Keratinocyte (primary cell): ENCODE measurements around the gene GAB1.

Experiments
- EZH2 ChIP-seq: IDR thresholded peaks from one replicate; pipeline ENCODE4 v1.6.1; 2012; ENCODE audit warnings: inconsistent platforms, mild to moderate bottlenecking, low read length, moderate library complexity
- TF ChIP-seq, protein P1 (sequence below), 3 experiments: IDR thresholded peaks in 1 of 3; conservative IDR thresholded peaks in 1 of 3; optimal IDR thresholded peaks in 1 of 3; 2 replicates in 2 of 3; 3 replicates in 1 of 3; pipeline versions ENCODE3 to v1.5.1; 2011; ENCODE audit warnings: low read length in 3 of 3, mild to moderate bottlenecking in 3 of 3, moderate library complexity in 2 of 3, control low read depth in 1 of 3, inconsistent platforms in 1 of 3; ENCODE audit not compliant: insufficient read depth in 2 of 3; ENCODE audit errors: extremely low read depth in 1 of 3

DNA sequence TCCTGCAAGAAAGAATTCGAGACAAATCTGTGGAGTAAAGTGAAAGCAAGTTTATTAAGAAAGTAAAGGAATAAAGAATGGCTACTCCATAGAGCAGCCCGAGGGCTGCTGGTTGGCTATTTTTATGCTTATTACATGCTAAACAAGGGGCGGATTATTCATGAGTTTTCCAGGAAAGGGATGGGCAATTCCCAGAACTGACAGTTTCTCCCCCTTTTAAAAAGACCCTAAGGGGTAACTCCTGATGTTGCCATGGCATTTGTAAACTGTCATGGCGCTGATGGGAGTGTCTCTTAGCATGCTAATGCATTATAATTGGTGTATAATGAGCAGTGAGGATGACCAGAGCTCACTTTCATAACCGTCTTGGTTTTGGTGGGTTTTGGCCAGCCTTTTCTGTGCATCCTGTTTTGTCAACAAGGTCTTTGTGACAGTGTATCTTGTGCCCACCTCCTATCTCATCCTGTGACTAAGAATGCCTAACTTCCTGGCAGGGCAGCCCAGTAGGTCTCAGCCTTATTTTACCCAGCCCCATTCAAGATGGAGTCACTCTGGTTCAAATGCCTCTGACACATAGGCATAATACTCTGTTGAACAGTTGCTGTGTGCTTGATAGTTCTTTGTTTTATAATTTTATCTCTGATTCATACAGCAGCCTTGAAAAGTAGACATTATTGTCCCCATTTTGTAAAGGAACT lies 25.8 kb downstream of the GAB1 start:
- TF ChIP-seq, protein P1, sequence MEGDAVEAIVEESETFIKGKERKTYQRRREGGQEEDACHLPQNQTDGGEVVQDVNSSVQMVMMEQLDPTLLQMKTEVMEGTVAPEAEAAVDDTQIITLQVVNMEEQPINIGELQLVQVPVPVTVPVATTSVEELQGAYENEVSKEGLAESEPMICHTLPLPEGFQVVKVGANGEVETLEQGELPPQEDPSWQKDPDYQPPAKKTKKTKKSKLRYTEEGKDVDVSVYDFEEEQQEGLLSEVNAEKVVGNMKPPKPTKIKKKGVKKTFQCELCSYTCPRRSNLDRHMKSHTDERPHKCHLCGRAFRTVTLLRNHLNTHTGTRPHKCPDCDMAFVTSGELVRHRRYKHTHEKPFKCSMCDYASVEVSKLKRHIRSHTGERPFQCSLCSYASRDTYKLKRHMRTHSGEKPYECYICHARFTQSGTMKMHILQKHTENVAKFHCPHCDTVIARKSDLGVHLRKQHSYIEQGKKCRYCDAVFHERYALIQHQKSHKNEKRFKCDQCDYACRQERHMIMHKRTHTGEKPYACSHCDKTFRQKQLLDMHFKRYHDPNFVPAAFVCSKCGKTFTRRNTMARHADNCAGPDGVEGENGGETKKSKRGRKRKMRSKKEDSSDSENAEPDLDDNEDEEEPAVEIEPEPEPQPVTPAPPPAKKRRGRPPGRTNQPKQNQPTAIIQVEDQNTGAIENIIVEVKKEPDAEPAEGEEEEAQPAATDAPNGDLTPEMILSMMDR (optimal IDR thresholded peaks at IDR 0.05 in 1 of 3, IDR thresholded peaks at IDR 0.05 in 1 of 3, conservative IDR thresholded peaks at IDR 0.05 in 1 of 3; ENCODE audit: extremely low read depth in 1 of 3, insufficient read depth in 2 of 3, low read length in 3 of 3) = no peak
- no peak for TF ChIP-seq EZH2
